GM18517 (cell line): ENCODE data around the gene EBP.

Source experiments
- ATAC-seq: cut with Tn5 transposase; IDR thresholded peaks from one replicate; pipeline ENCODE4 v1.9.1; 2021; ENCODE audit warnings: mild to moderate bottlenecking, moderate library complexity; ENCODE audit not compliant: unreplicated experiment

EBP gene

DNA sequence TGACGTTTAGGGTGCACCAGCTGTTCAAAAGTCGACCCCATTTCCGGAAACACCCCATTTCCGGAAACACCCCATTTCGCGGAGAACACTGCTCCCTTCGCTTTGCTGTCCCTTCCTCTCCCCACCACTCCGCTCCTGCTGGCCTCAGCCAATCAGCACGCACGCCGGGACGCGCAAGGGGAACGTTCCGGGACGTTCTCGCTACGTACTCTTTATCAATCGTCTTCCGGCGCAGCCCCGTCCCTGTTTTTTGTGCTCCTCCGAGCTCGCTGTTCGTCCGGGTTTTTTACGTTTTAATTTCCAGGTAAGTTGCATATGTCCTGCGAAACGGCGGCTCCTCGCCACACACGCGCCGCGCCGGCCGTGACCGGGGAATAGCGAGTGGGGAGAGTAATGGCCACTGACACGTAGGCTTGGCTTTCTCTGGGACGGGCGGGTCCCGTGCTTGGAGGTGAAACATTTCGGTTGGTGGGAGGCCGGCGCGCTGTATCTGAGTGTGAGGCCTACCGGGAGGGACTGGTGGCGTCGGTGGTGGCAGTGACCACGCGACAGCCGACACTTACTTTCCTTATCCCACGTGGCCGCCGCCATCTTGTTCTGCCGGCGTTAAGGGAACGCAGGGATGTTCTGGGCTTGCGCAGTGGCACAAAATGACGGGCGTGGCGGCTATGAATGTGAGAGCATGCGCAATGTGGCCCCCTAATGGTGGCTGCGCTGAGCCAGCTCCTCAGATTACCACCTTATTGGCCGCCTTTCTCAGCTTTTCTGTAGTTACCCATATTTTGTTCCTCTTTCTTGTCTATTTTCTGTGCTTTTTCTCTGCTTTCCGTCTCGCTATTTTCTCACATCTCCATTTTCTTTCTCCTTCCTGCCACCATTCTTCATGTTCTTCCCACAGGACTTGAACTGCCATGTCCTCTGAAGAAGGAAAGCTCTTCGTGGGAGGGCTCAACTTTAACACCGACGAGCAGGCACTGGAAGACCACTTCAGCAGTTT, 53.0 kb downstream of the EBP start, which contains the start of gene RBM3:
TSS of gene RBM3 (plus strand) at position 215 of the 997 bp plus-strand sequence. CDS start at position 912, 697 bp downstream.
- ATAC-seq, result peak; percentile 64

DNA sequence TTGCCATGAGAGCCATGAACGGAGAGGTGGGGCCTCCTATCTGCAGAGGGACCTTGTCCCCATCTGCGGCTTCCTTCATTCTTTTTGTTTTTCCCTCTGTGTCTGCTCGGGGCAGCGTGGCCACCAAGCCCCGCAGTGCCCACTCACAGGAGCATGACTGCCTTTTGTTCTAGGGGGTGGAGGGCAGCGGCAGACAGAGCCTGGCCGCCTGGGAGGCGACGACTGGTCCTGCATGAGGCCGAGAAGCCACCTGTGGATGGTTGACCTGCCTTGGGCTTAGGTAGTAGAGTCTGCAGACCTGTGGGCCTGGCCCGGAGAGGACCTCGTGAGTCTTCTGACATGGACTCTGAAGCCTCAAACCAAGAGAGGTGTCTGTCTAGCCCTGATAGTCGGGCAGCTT, 54.0 kb downstream of the EBP start:
- no peak for ATAC-seq

DNA sequence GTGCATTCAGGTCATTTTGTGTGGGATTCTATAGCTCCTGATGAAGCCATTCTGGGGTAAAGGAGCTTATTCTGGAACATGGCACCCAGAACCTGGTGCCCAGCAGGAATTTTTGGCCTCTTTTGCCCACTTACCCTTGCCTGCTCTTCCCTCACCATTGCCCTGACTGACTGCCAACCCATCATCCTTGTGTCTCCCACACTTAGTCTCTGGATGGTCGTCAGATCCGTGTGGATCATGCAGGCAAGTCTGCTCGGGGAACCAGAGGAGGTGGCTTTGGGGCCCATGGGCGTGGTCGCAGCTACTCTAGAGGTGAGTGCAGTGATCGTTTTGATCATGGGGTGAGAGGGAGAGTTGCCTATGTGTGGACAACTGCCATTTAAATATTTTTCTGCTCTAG, 54.5 kb downstream of the EBP start:
- ATAC-seq, result no peak
